HEK293T (cell line): ENCODE data around the gene ZFR2.

Experiments
- CTCF ChIA-PET: fragments of 350-600 bp; formaldehyde crosslinking; extraction: SDS; loops from one replicate; lab custom pipeline; 2021; ENCODE audit warnings: antibody characterized with exemption, inconsistent platforms; lab: Yijun Ruan, JAX
- POLR2A ChIA-PET: fragments of 350-600 bp; formaldehyde crosslinking; extraction: SDS; loops from one replicate; lab custom pipeline; 2020; ENCODE audit warnings: antibody characterized with exemption, inconsistent platforms; lab: Yijun Ruan, JAX
- DNase-seq: peaks from one replicate; pipeline ENCODE4 v3.0.0; 2012; ENCODE audit warnings: mixed read lengths; ENCODE audit errors: extremely low spot score
- ARNT ChIP-seq: fragments of 450-650 bp; IDR thresholded peaks from 2 replicates; pipeline ENCODE4 v1.6.1; 2017; ENCODE audit warnings: mild to moderate bottlenecking
- BHLHE40 ChIP-seq: fragments of 450-650 bp; IDR thresholded peaks from 2 replicates; pipeline ENCODE4 v1.6.1; 2016; ENCODE audit warnings: mild to moderate bottlenecking, moderate library complexity, borderline replicate concordance
- CTBP1 ChIP-seq: fragments of 450-650 bp; IDR thresholded peaks from 2 replicates; pipeline ENCODE4 v1.6.1; 2016; ENCODE audit warnings: borderline replicate concordance
- ELF4 ChIP-seq: fragments of 450-650 bp; IDR thresholded peaks from 2 replicates; pipeline ENCODE4 v1.6.1; 2017; ENCODE audit warnings: antibody characterized with exemption
- FOXA1 ChIP-seq: fragments of 450-650 bp; IDR thresholded peaks from 2 replicates; pipeline ENCODE4 v1.6.1; 2016; ENCODE audit warnings: mild to moderate bottlenecking
- FOXK2 ChIP-seq: fragments of 450-650 bp; IDR thresholded peaks from 2 replicates; pipeline ENCODE4 v1.6.1; 2016; ENCODE audit warnings: mild to moderate bottlenecking
- FOXM1 ChIP-seq: fragments of 450-650 bp; IDR thresholded peaks from 2 replicates; pipeline ENCODE4 v1.6.1; 2017; ENCODE audit warnings: mild to moderate bottlenecking, borderline replicate concordance
- HDGF ChIP-seq: fragments of 450-650 bp; IDR thresholded peaks from 2 replicates; pipeline ENCODE4 v1.6.1; 2017; ENCODE audit warnings: antibody characterized with exemption, borderline replicate concordance
- L3MBTL2 ChIP-seq: fragments of 450-650 bp; conservative IDR thresholded peaks from 2 replicates; pipeline ENCODE4 v1.6.1; 2016; ENCODE audit warnings: mild to moderate bottlenecking
- LEF1 ChIP-seq: fragments of 450-650 bp; IDR thresholded peaks from 2 replicates; pipeline ENCODE4 v1.6.1; 2017; ENCODE audit warnings: mild to moderate bottlenecking, borderline replicate concordance
- NFRKB ChIP-seq: fragments of 450-650 bp; IDR thresholded peaks from 2 replicates; pipeline ENCODE4 v1.6.1; 2016; ENCODE audit warnings: mild to moderate bottlenecking, moderate library complexity
- PKNOX1 ChIP-seq: fragments of 450-650 bp; IDR thresholded peaks from 2 replicates; pipeline ENCODE4 v1.6.1; 2016
- SP1 ChIP-seq: fragments of 450-650 bp; IDR thresholded peaks from 2 replicates; pipeline ENCODE4 v1.6.1; 2017
- SUZ12 ChIP-seq: fragments of 450-650 bp; IDR thresholded peaks from 2 replicates; pipeline ENCODE4 v1.6.1; 2016; ENCODE audit warnings: mild to moderate bottlenecking
- TARDBP ChIP-seq: fragments of 450-650 bp; IDR thresholded peaks from 2 replicates; pipeline ENCODE4 v1.6.1; 2016
- ZNF384 ChIP-seq: fragments of 450-650 bp; IDR thresholded peaks from 2 replicates; pipeline ENCODE4 v1.6.1; 2016

Gene ZFR2

GRCh38 chr19:3785938-3786824 is 82.7 kb downstream of the ZFR2 start, which contains the start of gene MATK:
MATK (minus strand) TSS chr19:3786381; CDS start chr19:3785135, 1,246 bp downstream.
- ChIA-PET POLR2A (interaction anchor here (1.1 kb wide), 1 partner anchor 23 kb away, joined by 9 read pairs; the partner anchor contains the start of gene MRPL54), CTCF (no interaction called here)
- TF ChIP-seq FOXK2 (no peak), FOXM1 (0 out of 2 replicates have a peak, but pooled peaks have one; percentile 6), SUZ12 (no peak), FOXA1 (no peak), PKNOX1 (no peak), CTBP1 (no peak), SP1 (no peak)
- DNase-seq: peak; percentile 65

- TF ChIP-seq FOXM1: no peak
- peak; percentile 30 for TF ChIP-seq L3MBTL2
- no peak for DNase-seq
- POLR2A ChIA-PET: no interaction called here
- CTCF ChIA-PET: no interaction called here
Observed at GRCh38 chr19:3785451-3785937, 83.3 kb downstream of the ZFR2 start.

GRCh38 chr19:3784607-3785450 is 84.0 kb downstream of the ZFR2 start:
- DNase-seq: no peak
- ChIA-PET CTCF (no interaction called here), POLR2A (interaction anchor here (0.7 kb wide), 1 partner anchor 22 kb away, joined by 3 read pairs; no protein-coding TSS in a partner anchor)
- TF ChIP-seq SUZ12 (no peak), LEF1 (no peak), BHLHE40 (no peak), ARNT (no peak), FOXM1 (no peak), FOXA1 (no peak), TARDBP (no peak), HDGF (no peak)

GRCh38 chr19:3783660-3784584 is 84.9 kb downstream of the ZFR2 start:
- TF ChIP-seq FOXM1 (no peak), HDGF (no peak), FOXK2 (no peak), PKNOX1 (no peak), CTBP1 (no peak), SP1 (no peak), L3MBTL2 (no peak), SUZ12 (no peak), ARNT (no peak), ZNF384 (no peak), TARDBP (no peak), NFRKB (no peak), LEF1 (no peak), ELF4 (no peak), BHLHE40 (no peak), FOXA1 (no peak)
- ChIA-PET POLR2A (interaction anchor here (1.3 to 1.9 kb wide), 2 partner anchors 13 to 21 kb away, joined by 3 to 8 read pairs; partner anchors contain the start of gene MRPL54), CTCF (interaction anchor here (0.5 kb wide), 1 partner anchor 8 kb away, joined by 7 read pairs; no protein-coding TSS in a partner anchor)
- no peak for DNase-seq

GRCh38 chr19:3782903-3783302 is 85.9 kb downstream of the ZFR2 start:
- CTCF ChIA-PET: no interaction called here
- POLR2A ChIA-PET: interaction anchor here (1.3 to 1.9 kb wide), 2 partner anchors 12 to 20 kb away, joined by 3 to 8 read pairs; partner anchors contain the start of gene MRPL54
- no peak for TF ChIP-seq ARNT
- no peak for TF ChIP-seq CTBP1
- no peak for TF ChIP-seq SUZ12
- TF ChIP-seq FOXA1: no peak
- no peak for TF ChIP-seq SP1
- TF ChIP-seq LEF1: no peak
- DNase-seq: no peak
